ENCODE data around the gene IGSF9.

IGSF9 gene

GRCh38 chr1:159932296-159933285 is 12.8 kb downstream of the IGSF9 start:
- no peak for DNase-seq (ENCODE audit: low read depth)

GRCh38 chr1:159931795-159932173 is 13.6 kb downstream of the IGSF9 start:
- no peak for DNase-seq (ENCODE audit: low read depth)

GRCh38 chr1:159931101-159931794 is 14.2 kb downstream of the IGSF9 start:
- no peak for DNase-seq (ENCODE audit: low read depth)

- no peak for DNase-seq (ENCODE audit: low read depth)
Measured at GRCh38 chr1:159930634-159931033, 14.8 kb downstream of the IGSF9 start.

GRCh38 chr1:159930216-159930615 is 15.2 kb downstream of the IGSF9 start:
- no peak for DNase-seq (ENCODE audit: low read depth)

- no peak for DNase-seq (ENCODE audit: low read depth)
Measured at GRCh38 chr1:159929155-159930051, 16.0 kb downstream of the IGSF9 start.

GRCh38 chr1:159928491-159929050 is 16.8 kb downstream of the IGSF9 start:
- DNase-seq (ENCODE audit: low read depth) = no peak

GRCh38 chr1:159927849-159928431 is 17.5 kb downstream of the IGSF9 start:
- no peak for DNase-seq (ENCODE audit: low read depth)

GRCh38 chr1:159927211-159927848 is 18.1 kb downstream of the IGSF9 start:
- no peak for DNase-seq (ENCODE audit: low read depth)

GRCh38 chr1:159925719-159926078 is 19.7 kb downstream of the IGSF9 start:
- DNase-seq (ENCODE audit: low read depth) = no peak

- DNase-seq (ENCODE audit: low read depth) = peak; percentile 87
Measured at GRCh38 chr1:159924791-159925718, 20.4 kb downstream of the IGSF9 start, which contains the start of gene TAGLN2. TSS of gene TAGLN2 (minus strand) at chr1:159925507. CDS start at chr1:159920509, 4,998 bp downstream.

- DNase-seq (ENCODE audit: low read depth) = peak; percentile 45
Measured at GRCh38 chr1:159924025-159924790, 21.2 kb downstream of the IGSF9 start.

- peak; percentile 79 for DNase-seq (ENCODE audit: low read depth)
Measured at GRCh38 chr1:159923203-159924024, 22.0 kb downstream of the IGSF9 start.

- DNase-seq (ENCODE audit: low read depth) = no peak
Measured at GRCh38 chr1:159922511-159923202, 22.8 kb downstream of the IGSF9 start.

- no peak for DNase-seq (ENCODE audit: low read depth)
Measured at GRCh38 chr1:159921700-159922504, 23.5 kb downstream of the IGSF9 start.

- no peak for DNase-seq (ENCODE audit: low read depth)
Measured at GRCh38 chr1:159921251-159921650, 24.2 kb downstream of the IGSF9 start.

GRCh38 chr1:159920651-159921050 is 24.8 kb downstream of the IGSF9 start:
- DNase-seq (ENCODE audit: low read depth) = no peak

Measured in activated T-cell treated with anti-CD3 and anti-CD28 coated beads for 1 hour (primary cell).